ENCODE data around the gene MARK2. TPM values are rescaled to one million over a fixed set of nuclear protein-coding genes. Genes with fewer than 3 reads are reported as not detected.

Gene MARK2
- 22.1 and 26.9 TPM in 2 replicates for total RNA-seq (2014; rRNA removed; shearing (Covaris generic); ENCODE audit: low replicate concordance)

GRCh38 chr11:63838678-63839507 lies at the start of gene MARK2:
Gene MARK2 (plus strand): TSS chr11:63839110. CDS start chr11:63839507, 397 bp downstream.
- peaks cover 12% of the 10 kb centered on the region; the same call in 1 of the 2 replicates for H3K36me3 ChIP-seq (ENCODE audit: insufficient read depth, low read length)
- H4K20me1 ChIP-seq (ENCODE audit: insufficient read depth, low read depth, low read length), result peaks cover 31% of the 10 kb centered on the region
- H2AFZ ChIP-seq (ENCODE audit: low read length), result peak within 1 kb of the TSS; percentile 72; the same call in 1 of the 2 replicates
- no peaks in the 10 kb centered on the region for H3K9me2 ChIP-seq (replicated peaks; ENCODE audit: insufficient read depth, low read length)
- H3K79me2 ChIP-seq (ENCODE audit: low read length), result peaks cover 46% of the 10 kb centered on the region
- peak within 1 kb of the TSS; percentile 80 for H3K4me2 ChIP-seq (ENCODE audit: low read depth, low read length, poor library complexity, severe bottlenecking)
- no peaks in the 10 kb centered on the region for H3K27me3 ChIP-seq (ENCODE audit: low read length)
- DNase-seq, result peak; percentile 99
- no peaks in the 10 kb centered on the region for H3K9me3 ChIP-seq (ENCODE audit: low read length)
- H3K4me1 ChIP-seq (ENCODE audit: low read length), result peaks cover 37% of the 10 kb centered on the region
- H3K4me3 ChIP-seq (ENCODE audit: low read length), result peak within 1 kb of the TSS; percentile 86
- peak within 1 kb of the TSS; percentile 95 for H3K9ac ChIP-seq (ENCODE audit: low read length)
- H3K27ac ChIP-seq (ENCODE audit: low read length), result peak within 1 kb of the TSS; percentile 70

DNA sequence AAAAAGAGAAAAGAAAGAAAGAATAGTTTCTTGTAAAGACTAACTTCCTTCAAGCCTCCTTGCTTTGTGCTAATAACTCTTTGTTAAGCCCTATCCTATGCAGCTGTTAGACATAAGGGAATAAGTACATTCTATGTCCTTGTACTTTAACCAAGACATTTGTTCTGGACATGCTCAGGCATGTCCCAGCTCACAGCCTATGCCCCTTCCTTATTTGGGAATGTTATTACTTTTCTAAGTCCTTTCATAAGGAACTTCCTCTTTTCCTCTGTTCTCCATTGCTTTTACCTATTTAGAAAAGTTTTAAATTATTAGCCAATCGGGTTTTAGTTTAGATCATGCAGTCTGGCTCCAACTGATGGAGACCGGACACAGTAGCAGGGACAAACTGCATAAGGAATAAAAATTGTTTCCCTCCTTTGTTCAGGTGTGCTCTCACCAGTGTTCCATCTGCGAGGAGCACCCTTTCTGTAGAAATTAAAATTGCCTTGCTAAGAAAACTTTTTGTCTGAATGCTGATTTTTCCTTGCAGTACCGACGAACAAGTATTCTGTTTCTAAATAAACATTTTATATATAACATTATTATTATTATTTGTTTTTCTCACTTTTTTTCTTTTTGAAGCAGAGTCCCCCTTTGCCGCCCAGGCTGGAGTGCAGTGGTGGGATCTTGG lies 47.3 kb upstream of the MARK2 start:
- H4K20me1 ChIP-seq (ENCODE audit: insufficient read depth, low read depth, low read length), result no peaks in the 10 kb centered on the region
- no peaks in the 10 kb centered on the region for H3K36me3 ChIP-seq (ENCODE audit: insufficient read depth, low read length)
- H3K27me3 ChIP-seq (ENCODE audit: low read length), result no peaks in the 10 kb centered on the region
- H3K4me2 ChIP-seq (ENCODE audit: low read depth, low read length, poor library complexity, severe bottlenecking), result no peak overlapping the region
- H3K9me3 ChIP-seq (ENCODE audit: low read length), result peaks cover 7% of the 10 kb centered on the region; the same call in 1 of the 2 replicates
- no peak overlapping the region for H3K27ac ChIP-seq (ENCODE audit: low read length)
- no peak overlapping the region for H3K9ac ChIP-seq (ENCODE audit: low read length)
- no peak overlapping the region for H2AFZ ChIP-seq (ENCODE audit: low read length)
- H3K9me2 ChIP-seq (replicated peaks; ENCODE audit: insufficient read depth, low read length), result no peaks in the 10 kb centered on the region
- DNase-seq, result no peak
- no peaks in the 10 kb centered on the region for H3K4me1 ChIP-seq (ENCODE audit: low read length)
- no peak overlapping the region for H3K4me3 ChIP-seq (ENCODE audit: low read length)
- H3K79me2 ChIP-seq (ENCODE audit: low read length), result no peaks in the 10 kb centered on the region

DNA sequence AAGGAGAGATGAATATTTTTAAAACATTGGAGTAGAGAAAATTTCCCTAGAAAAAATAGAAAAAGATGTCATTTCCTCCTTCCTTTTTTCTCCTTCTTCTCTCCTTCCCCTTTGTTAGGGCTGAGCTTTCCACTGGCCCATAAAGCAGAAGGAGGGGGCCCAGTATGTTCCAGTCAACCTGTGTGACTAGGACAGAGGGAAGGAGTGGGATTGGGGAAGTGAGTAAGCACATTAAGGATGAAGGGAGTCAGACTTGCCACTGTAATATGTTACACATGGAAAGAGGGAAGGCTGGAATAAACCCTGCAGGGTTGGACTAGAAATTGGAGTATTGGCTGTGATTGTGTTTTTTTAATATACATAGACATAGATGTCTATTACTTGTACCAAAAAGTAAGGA lies 45.7 kb upstream of the MARK2 start:
- Histone ChIP-seq H3K79me2 (ENCODE audit: low read length) (no peaks in the 10 kb centered on the region), H3K27me3 (ENCODE audit: low read length) (no peaks in the 10 kb centered on the region), H3K9me2 (replicated peaks; ENCODE audit: insufficient read depth, low read length) (no peaks in the 10 kb centered on the region), H3K9ac (ENCODE audit: low read length) (no peak overlapping the region), H3K9me3 (ENCODE audit: low read length) (peaks cover 7% of the 10 kb centered on the region; the same call in 1 of the 2 replicates), H4K20me1 (ENCODE audit: insufficient read depth, low read depth, low read length) (no peaks in the 10 kb centered on the region), H3K4me1 (ENCODE audit: low read length) (no peaks in the 10 kb centered on the region), H2AFZ (ENCODE audit: low read length) (no peak overlapping the region), H3K27ac (ENCODE audit: low read length) (no peak overlapping the region), H3K4me2 (ENCODE audit: low read depth, low read length, poor library complexity, severe bottlenecking) (no peak overlapping the region), H3K4me3 (ENCODE audit: low read length) (no peak overlapping the region), H3K36me3 (ENCODE audit: insufficient read depth, low read length) (no peaks in the 10 kb centered on the region)
- DNase-seq, result no peak

DNA sequence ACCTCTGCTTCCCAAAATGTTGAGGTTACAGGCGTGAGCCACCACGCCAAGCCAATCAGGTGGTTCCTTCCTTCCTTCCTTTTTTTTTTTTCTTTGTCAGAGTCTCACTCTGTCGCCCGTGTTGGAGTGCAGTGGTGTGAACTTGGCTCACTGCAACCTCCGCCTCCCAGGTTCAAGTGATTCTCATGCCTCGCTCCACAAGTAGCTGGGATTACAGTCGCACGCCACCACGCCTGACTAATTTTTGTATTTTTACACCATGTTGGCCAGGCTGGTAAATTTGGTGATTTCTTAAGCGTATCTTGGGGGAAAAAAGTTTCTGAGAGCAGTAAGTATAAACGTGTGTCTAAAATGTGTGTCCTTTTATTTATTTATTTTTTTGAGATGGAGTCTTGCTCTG lies 43.8 kb upstream of the MARK2 start:
- Histone ChIP-seq H3K4me1 (ENCODE audit: low read length) (no peaks in the 10 kb centered on the region), H2AFZ (ENCODE audit: low read length) (no peak overlapping the region), H3K9me3 (ENCODE audit: low read length) (peaks cover 7% of the 10 kb centered on the region; the same call in 1 of the 2 replicates), H3K9me2 (replicated peaks; ENCODE audit: insufficient read depth, low read length) (no peaks in the 10 kb centered on the region), H3K9ac (ENCODE audit: low read length) (no peak overlapping the region), H3K27ac (ENCODE audit: low read length) (no peak overlapping the region), H3K4me2 (ENCODE audit: low read depth, low read length, poor library complexity, severe bottlenecking) (no peak overlapping the region), H3K4me3 (ENCODE audit: low read length) (no peak overlapping the region), H4K20me1 (ENCODE audit: insufficient read depth, low read depth, low read length) (no peaks in the 10 kb centered on the region), H3K36me3 (ENCODE audit: insufficient read depth, low read length) (no peaks in the 10 kb centered on the region), H3K79me2 (ENCODE audit: low read length) (no peaks in the 10 kb centered on the region), H3K27me3 (ENCODE audit: low read length) (no peaks in the 10 kb centered on the region)
- DNase-seq, result no peak

DNA sequence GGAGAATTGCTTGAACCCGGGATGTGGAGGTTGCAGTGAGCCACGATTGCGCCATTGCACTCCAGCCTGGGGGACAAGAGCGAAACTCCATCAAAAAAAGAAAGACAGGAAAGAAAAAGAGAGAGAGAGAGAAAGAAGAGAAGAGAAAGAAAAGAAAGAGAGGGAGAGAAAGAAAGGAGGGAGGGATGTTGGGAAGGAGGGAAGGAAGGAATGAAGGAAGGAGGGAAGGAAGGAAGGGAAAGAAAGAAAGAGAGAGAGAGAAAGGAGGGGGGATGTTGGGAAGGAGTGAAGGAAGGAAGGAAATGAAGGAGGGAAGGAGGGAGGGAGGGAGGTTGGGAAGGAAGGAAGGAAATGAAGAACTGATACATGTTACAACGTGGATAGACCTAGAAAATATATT lies 38.0 kb upstream of the MARK2 start:
- Histone ChIP-seq H3K27me3 (ENCODE audit: low read length) (no peaks in the 10 kb centered on the region), H3K9me3 (ENCODE audit: low read length) (no peaks in the 10 kb centered on the region), H4K20me1 (ENCODE audit: insufficient read depth, low read depth, low read length) (no peaks in the 10 kb centered on the region), H3K4me1 (ENCODE audit: low read length) (peaks cover 4% of the 10 kb centered on the region; the same call in 1 of the 2 replicates), H3K9me2 (replicated peaks; ENCODE audit: insufficient read depth, low read length) (no peaks in the 10 kb centered on the region), H3K4me2 (ENCODE audit: low read depth, low read length, poor library complexity, severe bottlenecking) (no peak overlapping the region), H3K9ac (ENCODE audit: low read length) (no peak overlapping the region), H3K4me3 (ENCODE audit: low read length) (no peak overlapping the region), H3K27ac (ENCODE audit: low read length) (no peak overlapping the region), H3K36me3 (ENCODE audit: insufficient read depth, low read length) (no peaks in the 10 kb centered on the region), H2AFZ (ENCODE audit: low read length) (no peak overlapping the region), H3K79me2 (ENCODE audit: low read length) (no peaks in the 10 kb centered on the region)
- DNase-seq, result no peak

GRCh38 chr11:63802637-63803414 lies 36.1 kb upstream of the MARK2 start:
- Histone ChIP-seq H3K36me3 (ENCODE audit: insufficient read depth, low read length) (no peaks in the 10 kb centered on the region), H3K4me3 (ENCODE audit: low read length) (no peak overlapping the region), H3K27me3 (ENCODE audit: low read length) (no peaks in the 10 kb centered on the region), H3K27ac (ENCODE audit: low read length) (no peak overlapping the region), H3K9me3 (ENCODE audit: low read length) (no peaks in the 10 kb centered on the region), H3K79me2 (ENCODE audit: low read length) (no peaks in the 10 kb centered on the region), H2AFZ (ENCODE audit: low read length) (no peak overlapping the region), H3K4me2 (ENCODE audit: low read depth, low read length, poor library complexity, severe bottlenecking) (no peak overlapping the region), H4K20me1 (ENCODE audit: insufficient read depth, low read depth, low read length) (no peaks in the 10 kb centered on the region), H3K4me1 (ENCODE audit: low read length) (peaks cover 4% of the 10 kb centered on the region; the same call in 1 of the 2 replicates), H3K9ac (ENCODE audit: low read length) (no peak overlapping the region), H3K9me2 (replicated peaks; ENCODE audit: insufficient read depth, low read length) (no peaks in the 10 kb centered on the region)
- peak; percentile 65 for DNase-seq

DNA sequence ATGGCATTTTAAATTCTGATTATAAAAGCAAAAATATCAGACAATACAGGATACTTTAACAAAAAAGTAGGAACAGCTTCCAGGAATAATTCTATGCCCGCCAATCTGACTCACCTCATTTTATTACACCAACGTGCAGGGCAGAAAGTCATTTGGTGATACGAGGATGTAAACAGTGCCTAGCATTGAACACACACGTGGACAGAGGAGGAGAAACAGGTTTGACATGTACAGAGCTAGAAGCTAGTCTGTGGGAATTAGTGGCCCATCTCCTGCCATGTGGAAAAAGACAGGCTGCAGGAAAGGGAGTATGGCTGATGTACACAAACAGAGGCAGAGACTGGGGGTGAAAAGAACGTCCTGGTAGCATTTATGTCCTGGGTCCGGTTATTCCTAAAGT lies 34.7 kb upstream of the MARK2 start:
- no peak overlapping the region for H3K27ac ChIP-seq (ENCODE audit: low read length)
- H3K4me1 ChIP-seq (ENCODE audit: low read length), result peaks cover 4% of the 10 kb centered on the region; the same call in 1 of the 2 replicates
- H4K20me1 ChIP-seq (ENCODE audit: insufficient read depth, low read depth, low read length), result no peaks in the 10 kb centered on the region
- no peak overlapping the region for H3K9ac ChIP-seq (ENCODE audit: low read length)
- no peaks in the 10 kb centered on the region for H3K36me3 ChIP-seq (ENCODE audit: insufficient read depth, low read length)
- H3K9me3 ChIP-seq (ENCODE audit: low read length), result no peaks in the 10 kb centered on the region
- H3K4me3 ChIP-seq (ENCODE audit: low read length), result no peak overlapping the region
- no peaks in the 10 kb centered on the region for H3K27me3 ChIP-seq (ENCODE audit: low read length)
- DNase-seq, result no peak
- H2AFZ ChIP-seq (ENCODE audit: low read length), result no peak overlapping the region
- no peak overlapping the region for H3K4me2 ChIP-seq (ENCODE audit: low read depth, low read length, poor library complexity, severe bottlenecking)
- no peaks in the 10 kb centered on the region for H3K9me2 ChIP-seq (replicated peaks; ENCODE audit: insufficient read depth, low read length)
- H3K79me2 ChIP-seq (ENCODE audit: low read length), result no peaks in the 10 kb centered on the region
